ENCODE measurements around the gene MCTP1. TPM values are rescaled to one million over a fixed set of nuclear protein-coding genes. Genes with fewer than 3 reads are reported as not detected.

The MCTP1 gene
- total RNA-seq, 1 experiment from 2014 or later = 0.44 TPM

DNA sequence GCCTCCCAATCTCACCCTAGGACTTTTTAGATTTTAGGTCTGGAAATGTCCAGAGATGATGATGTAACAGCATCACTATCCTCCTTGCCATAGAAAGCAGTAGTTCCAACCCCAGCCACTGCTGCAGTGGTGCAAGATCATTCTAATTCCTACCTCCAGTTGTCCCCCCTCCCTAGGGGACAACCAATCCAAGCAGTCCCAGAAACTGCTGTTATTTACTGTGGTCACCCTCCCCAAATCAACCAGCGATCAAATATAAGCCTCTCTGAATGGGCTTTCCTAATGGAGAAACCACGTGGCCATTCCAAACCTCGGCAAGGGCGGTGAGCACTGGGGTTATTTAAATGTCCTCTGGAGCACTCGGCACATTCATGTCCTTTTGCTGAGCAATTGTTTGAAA lies 506.6 kb downstream of the MCTP1 start:
- POLR2A ChIA-PET = interaction anchor here (0.9 kb wide), 1 partner anchor 9 kb away, joined by 3 read pairs; no protein-coding TSS in a partner anchor
- DNase-seq (ENCODE audit: low read depth, low spot score) (no peak), ATAC-seq (no peak)
- H3K27me3 ChIP-seq (ENCODE audit: insufficient read depth, low read length) = no peaks in the 10 kb centered on the region
- no peak overlapping the region for H3K9ac ChIP-seq (ENCODE audit: low read length)
- no TSS peak for BruUV-seq (replicated peaks)
- no peaks in the 10 kb centered on the region for H3K9me2 ChIP-seq (ENCODE audit: insufficient read depth)
- no peaks in the 10 kb centered on the region for H3K79me2 ChIP-seq (ENCODE audit: insufficient read depth, low read length)
- TF ChIP-seq, protein P1, sequence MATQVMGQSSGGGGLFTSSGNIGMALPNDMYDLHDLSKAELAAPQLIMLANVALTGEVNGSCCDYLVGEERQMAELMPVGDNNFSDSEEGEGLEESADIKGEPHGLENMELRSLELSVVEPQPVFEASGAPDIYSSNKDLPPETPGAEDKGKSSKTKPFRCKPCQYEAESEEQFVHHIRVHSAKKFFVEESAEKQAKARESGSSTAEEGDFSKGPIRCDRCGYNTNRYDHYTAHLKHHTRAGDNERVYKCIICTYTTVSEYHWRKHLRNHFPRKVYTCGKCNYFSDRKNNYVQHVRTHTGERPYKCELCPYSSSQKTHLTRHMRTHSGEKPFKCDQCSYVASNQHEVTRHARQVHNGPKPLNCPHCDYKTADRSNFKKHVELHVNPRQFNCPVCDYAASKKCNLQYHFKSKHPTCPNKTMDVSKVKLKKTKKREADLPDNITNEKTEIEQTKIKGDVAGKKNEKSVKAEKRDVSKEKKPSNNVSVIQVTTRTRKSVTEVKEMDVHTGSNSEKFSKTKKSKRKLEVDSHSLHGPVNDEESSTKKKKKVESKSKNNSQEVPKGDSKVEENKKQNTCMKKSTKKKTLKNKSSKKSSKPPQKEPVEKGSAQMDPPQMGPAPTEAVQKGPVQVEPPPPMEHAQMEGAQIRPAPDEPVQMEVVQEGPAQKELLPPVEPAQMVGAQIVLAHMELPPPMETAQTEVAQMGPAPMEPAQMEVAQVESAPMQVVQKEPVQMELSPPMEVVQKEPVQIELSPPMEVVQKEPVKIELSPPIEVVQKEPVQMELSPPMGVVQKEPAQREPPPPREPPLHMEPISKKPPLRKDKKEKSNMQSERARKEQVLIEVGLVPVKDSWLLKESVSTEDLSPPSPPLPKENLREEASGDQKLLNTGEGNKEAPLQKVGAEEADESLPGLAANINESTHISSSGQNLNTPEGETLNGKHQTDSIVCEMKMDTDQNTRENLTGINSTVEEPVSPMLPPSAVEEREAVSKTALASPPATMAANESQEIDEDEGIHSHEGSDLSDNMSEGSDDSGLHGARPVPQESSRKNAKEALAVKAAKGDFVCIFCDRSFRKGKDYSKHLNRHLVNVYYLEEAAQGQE (IDR thresholded peaks at IDR 0.05; ENCODE audit: low read depth) = no peak
- no peak for TF ChIP-seq EZH2 (IDR thresholded peaks at IDR 0.05)
- TF ChIP-seq, protein P2, sequence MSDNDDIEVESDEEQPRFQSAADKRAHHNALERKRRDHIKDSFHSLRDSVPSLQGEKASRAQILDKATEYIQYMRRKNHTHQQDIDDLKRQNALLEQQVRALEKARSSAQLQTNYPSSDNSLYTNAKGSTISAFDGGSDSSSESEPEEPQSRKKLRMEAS (IDR thresholded peaks at IDR 0.05) = no peak
- TF ChIP-seq, protein P3, sequence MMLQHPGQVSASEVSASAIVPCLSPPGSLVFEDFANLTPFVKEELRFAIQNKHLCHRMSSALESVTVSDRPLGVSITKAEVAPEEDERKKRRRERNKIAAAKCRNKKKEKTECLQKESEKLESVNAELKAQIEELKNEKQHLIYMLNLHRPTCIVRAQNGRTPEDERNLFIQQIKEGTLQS (IDR thresholded peaks at IDR 0.05) = no peak
- no peak for TF ChIP-seq ELF1 (IDR thresholded peaks at IDR 0.05; ENCODE audit: borderline replicate concordance, low read depth)
- RAD21 ChIA-PET (ENCODE audit: low non-redundant PET in 1 of 2, low total read pairs in 2 of 2, uncharacterized antibody in 2 of 2, unreplicated experiment in 2 of 2) = no interaction called here
- H3K4me1 ChIP-seq (ENCODE audit: control insufficient read depth in 1 of 2, insufficient read depth in 2 of 2, low read length in 2 of 2) = no peaks in the 10 kb centered on the region
- H3K27ac ChIP-seq (ENCODE audit: low read depth, low read length) = no peak overlapping the region
- no peak overlapping the region for H3K4me3 ChIP-seq (replicated peaks in 1 of 2; ENCODE audit: low read depth in 1 of 2, low read length in 2 of 2)
- H4K20me1 ChIP-seq (ENCODE audit: insufficient read depth) = no peaks in the 10 kb centered on the region
- H3K9me3 ChIP-seq (ENCODE audit: control insufficient read depth in 1 of 2, insufficient read depth in 1 of 2, low read depth in 1 of 2, low read length in 2 of 2) = no peaks in the 10 kb centered on the region
- H2AFZ ChIP-seq (ENCODE audit: low read depth, low read length, poor library complexity, severe bottlenecking) = no peak overlapping the region
- intact Hi-C loops (cut with micrococcal nuclease) = no loop called here
- H3K36me3 ChIP-seq (ENCODE audit: control insufficient read depth in 1 of 2, insufficient read depth in 2 of 2, low read length in 2 of 2) = no peaks in the 10 kb centered on the region
- no peak overlapping the region for H3K4me2 ChIP-seq (ENCODE audit: low read length)
- CTCF ChIA-PET = no interaction called here

All from HCT116 (cell line).